Measurements from ENCODE around the gene TIGD2. TPM values are rescaled to one million over a fixed set of nuclear protein-coding genes. Genes with fewer than 3 reads are reported as not detected.
A peak's percentile ranks its signal among the peaks of the same experiment; 100 is the strongest.

Gene TIGD2
- total RNA-seq, result 1 to 10 TPM; 1.5 to 2.3 TPM

DNA sequence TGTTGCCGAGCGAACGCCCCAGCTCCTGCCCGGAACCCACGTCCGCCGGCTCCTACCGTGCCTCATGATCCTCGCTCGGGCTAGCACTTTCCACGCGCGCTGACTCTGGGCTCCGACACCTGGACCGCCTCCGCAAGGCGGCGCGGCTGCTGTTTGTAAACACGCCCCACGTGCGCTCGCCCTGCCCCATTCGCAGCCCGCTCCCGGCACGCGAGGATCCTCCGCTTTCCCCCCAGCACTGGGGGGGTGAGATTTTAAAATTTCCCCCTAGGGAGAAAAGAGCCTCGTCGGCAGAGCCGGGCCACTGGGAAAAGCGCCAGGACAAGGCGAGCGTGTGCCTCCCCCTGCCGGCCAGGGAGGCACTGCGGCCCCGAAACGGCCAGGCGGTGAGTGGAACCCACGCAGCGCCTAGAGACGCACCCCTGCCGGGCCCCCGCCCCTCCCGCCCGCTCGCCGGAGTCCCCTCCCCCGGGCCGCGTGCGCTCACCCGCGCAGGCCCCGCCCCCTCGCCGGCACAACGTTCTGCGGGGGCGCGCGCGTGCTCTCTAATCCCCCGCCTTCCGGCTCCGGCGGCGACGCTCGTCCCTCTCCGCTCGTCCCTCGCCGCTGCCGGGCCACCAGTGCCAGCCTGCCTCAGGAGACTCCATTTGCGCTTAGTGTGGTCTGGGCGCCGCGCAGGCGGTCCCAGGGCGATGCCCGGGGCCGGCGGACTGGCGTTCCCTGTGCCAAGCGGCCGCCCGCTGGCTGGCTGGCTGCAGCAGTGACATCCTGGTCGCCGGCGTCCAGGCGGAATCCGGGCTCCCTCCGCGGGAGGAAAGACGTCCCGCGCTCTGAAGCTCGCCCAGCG, at the start of gene TIGD2:
TSS of gene TIGD2 (plus strand) at position 548 of the 847 bp plus-strand sequence. CDS start 1,442 bp downstream, outside the sequence.
- TF ChIP-seq, protein P1, sequence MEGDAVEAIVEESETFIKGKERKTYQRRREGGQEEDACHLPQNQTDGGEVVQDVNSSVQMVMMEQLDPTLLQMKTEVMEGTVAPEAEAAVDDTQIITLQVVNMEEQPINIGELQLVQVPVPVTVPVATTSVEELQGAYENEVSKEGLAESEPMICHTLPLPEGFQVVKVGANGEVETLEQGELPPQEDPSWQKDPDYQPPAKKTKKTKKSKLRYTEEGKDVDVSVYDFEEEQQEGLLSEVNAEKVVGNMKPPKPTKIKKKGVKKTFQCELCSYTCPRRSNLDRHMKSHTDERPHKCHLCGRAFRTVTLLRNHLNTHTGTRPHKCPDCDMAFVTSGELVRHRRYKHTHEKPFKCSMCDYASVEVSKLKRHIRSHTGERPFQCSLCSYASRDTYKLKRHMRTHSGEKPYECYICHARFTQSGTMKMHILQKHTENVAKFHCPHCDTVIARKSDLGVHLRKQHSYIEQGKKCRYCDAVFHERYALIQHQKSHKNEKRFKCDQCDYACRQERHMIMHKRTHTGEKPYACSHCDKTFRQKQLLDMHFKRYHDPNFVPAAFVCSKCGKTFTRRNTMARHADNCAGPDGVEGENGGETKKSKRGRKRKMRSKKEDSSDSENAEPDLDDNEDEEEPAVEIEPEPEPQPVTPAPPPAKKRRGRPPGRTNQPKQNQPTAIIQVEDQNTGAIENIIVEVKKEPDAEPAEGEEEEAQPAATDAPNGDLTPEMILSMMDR (IDR thresholded peaks at IDR 0.05), result peak; percentile 85 to 87
- Histone ChIP-seq H3K4me3 (peak within 1 kb of the TSS; percentile 75 to 85), H3K4me1 (peaks cover 0 to 17% of the 10 kb centered on the region in 2 donors), H3K27me3 (no peaks in the 10 kb centered on the region), H3K27ac (peak within 1 kb of the TSS; percentile 81 to 85), H3K36me3 (no peaks in the 10 kb centered on the region), H3K9me3 (no peaks in the 10 kb centered on the region)
- DNase-seq (ENCODE audit: low spot score), result peak; percentile 76

- Histone ChIP-seq H3K36me3 (no peaks in the 10 kb centered on the region), H3K27me3 (no peaks in the 10 kb centered on the region), H3K9me3 (no peaks in the 10 kb centered on the region), H3K27ac (no peak overlapping the region), H3K4me1 (no peaks in the 10 kb centered on the region), H3K4me3 (no peak overlapping the region)
- DNase-seq (ENCODE audit: low spot score), result no peak
- TF ChIP-seq, protein P1 (IDR thresholded peaks at IDR 0.05), result no peak
Measured at GRCh38 chr4:89064848-89065247, 46.5 kb upstream of the TIGD2 start.

- Histone ChIP-seq H3K4me3 (no peak overlapping the region), H3K27me3 (no peaks in the 10 kb centered on the region), H3K9me3 (no peaks in the 10 kb centered on the region), H3K4me1 (no peaks in the 10 kb centered on the region), H3K27ac (no peak overlapping the region), H3K36me3 (no peaks in the 10 kb centered on the region)
- DNase-seq (ENCODE audit: low spot score), result no peak
- TF ChIP-seq, protein P1 (IDR thresholded peaks at IDR 0.05), result no peak
Measured at GRCh38 chr4:89067417-89067816, 43.9 kb upstream of the TIGD2 start.

DNA sequence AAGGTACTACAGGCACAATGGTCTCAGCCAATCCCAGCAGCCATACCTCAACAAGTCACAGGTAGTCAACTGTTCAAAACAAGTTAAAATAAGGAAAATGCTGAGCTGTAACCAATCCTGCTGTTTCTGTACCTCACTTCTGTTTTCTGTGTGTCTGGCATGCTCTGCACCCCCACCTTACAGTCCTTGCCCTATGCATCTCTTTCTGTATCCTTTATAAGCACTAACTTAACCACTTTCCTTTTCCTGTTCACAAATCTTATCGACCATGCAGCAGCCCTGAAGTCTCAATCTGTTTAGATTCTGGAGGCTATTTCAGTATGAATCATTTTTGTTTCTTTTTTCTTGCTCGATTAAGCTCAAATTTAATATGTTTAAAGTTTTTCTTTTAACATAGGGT, 41.9 kb upstream of the TIGD2 start:
- TF ChIP-seq, protein P1 (IDR thresholded peaks at IDR 0.05), result no peak
- Histone ChIP-seq H3K36me3 (no peaks in the 10 kb centered on the region), H3K27ac (no peak overlapping the region), H3K4me3 (no peak overlapping the region), H3K9me3 (no peaks in the 10 kb centered on the region), H3K4me1 (no peaks in the 10 kb centered on the region), H3K27me3 (no peaks in the 10 kb centered on the region)
- DNase-seq (ENCODE audit: low spot score), result no peak

DNA sequence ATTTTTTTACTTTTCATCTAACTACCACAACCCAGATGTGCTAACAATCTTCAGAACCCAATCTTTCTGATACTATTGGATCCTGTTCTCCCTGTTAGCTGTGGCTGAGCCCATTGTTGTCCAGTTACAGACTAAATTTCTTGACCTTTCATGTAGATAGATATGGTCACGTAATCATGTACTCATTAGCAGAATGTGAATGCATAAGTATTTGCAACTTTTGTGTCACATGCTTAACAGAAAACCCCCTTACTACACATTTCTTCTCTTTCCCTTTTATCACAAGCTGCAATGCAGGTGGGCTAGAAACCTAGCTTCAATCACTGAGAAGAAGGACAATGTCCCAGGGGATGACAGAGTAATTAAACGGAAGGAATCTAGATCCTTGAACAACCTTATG, 41.3 kb upstream of the TIGD2 start:
- no peaks in the 10 kb centered on the region for H3K4me1 ChIP-seq
- TF ChIP-seq, protein P1 (IDR thresholded peaks at IDR 0.05), result no peak
- H3K27me3 ChIP-seq, result no peaks in the 10 kb centered on the region

More for the DNA sequence above, 41.3 kb upstream of the TIGD2 start:
- Histone ChIP-seq H3K27ac (no peak overlapping the region), H3K9me3 (no peaks in the 10 kb centered on the region), H3K36me3 (no peaks in the 10 kb centered on the region), H3K4me3 (no peak overlapping the region)
- no peak for DNase-seq (ENCODE audit: low spot score)

All from right atrium auricular region (tissue), 2 donors.